Fibroblast of pulmonary artery (primary cell): ENCODE data around the gene PGAM2.

ENCODE experiments used
- DNase-seq: peaks from one replicate; pipeline ENCODE4 v3.0.0-alpha.2; 2010; ENCODE audit warnings: low read depth
- H3K4me3 ChIP-seq: replicated peaks from 2 replicates; pipeline ENCODE4 v1.5.1; 2011; ENCODE audit warnings: low read depth, mild to moderate bottlenecking, control low read depth, low read length, moderate library complexity
- CTCF ChIP-seq: IDR thresholded peaks from 2 replicates; pipeline ENCODE4 v1.5.1; 2011; ENCODE audit warnings: mild to moderate bottlenecking, control low read depth, low read length, inconsistent platforms; ENCODE audit errors: missing control alignments

Gene PGAM2

GRCh38 chr7:44106311-44107065 lies 41.1 kb upstream of the PGAM2 start:
- peak overlapping the region; percentile 68 for H3K4me3 ChIP-seq

GRCh38 chr7:44105832-44106231 lies 40.5 kb upstream of the PGAM2 start:
- DNase-seq, result no peak
- TF ChIP-seq CTCF, result no peak
- H3K4me3 ChIP-seq, result peak overlapping the region; percentile 68

More at GRCh38 chr7:44106311-44107065, 41.1 kb upstream of the PGAM2 start:
- TF ChIP-seq CTCF, result no peak
- DNase-seq, result no peak

GRCh38 chr7:44104860-44105771 lies 39.7 kb upstream of the PGAM2 start:
- peak; percentile 73 for DNase-seq
- TF ChIP-seq CTCF, result no peak
- peak overlapping the region; percentile 68 for H3K4me3 ChIP-seq

- no peak for TF ChIP-seq CTCF
- peak; percentile 37 for DNase-seq
- peak within 1 kb of the TSS; percentile 68 for H3K4me3 ChIP-seq
Observed at GRCh38 chr7:44103923-44104859, 38.8 kb upstream of the PGAM2 start, which contains the start of gene AEBP1. Gene AEBP1 (plus strand): TSS chr7:44104345. CDS start chr7:44104666, 321 bp downstream.

GRCh38 chr7:44103566-44103922 lies 38.2 kb upstream of the PGAM2 start:
- H3K4me3 ChIP-seq, result no peak overlapping the region
- TF ChIP-seq CTCF, result no peak
- DNase-seq, result no peak

GRCh38 chr7:44102846-44103565 lies 37.6 kb upstream of the PGAM2 start:
- no peak overlapping the region for H3K4me3 ChIP-seq
- no peak for DNase-seq
- TF ChIP-seq CTCF, result no peak
